GM12878 (cell line): ENCODE results near the gene ALG1L2. TPM values are rescaled to one million over a fixed set of nuclear protein-coding genes. Genes with fewer than 3 reads are reported as not detected.
"Not testable (repeated sequence)": the region's sequence is repeated elsewhere in the genome, so short reads cannot be mapped to it uniquely, and the experiment has no call there.

Experiments
- ATAC-seq: fragments of 200-7000 bp; cut with Tn5 transposase; 3 replicates; pipeline ENCODE4 v1.9.1; 2020; ENCODE audit warnings: mild to moderate bottlenecking, moderate library complexity
- BruUV-seq: library from RNA; stranded (reverse); fragments of 400-500 nt; replicated peaks from 2 replicates; lab custom pipeline; 2021; lab: Mats Ljungman, UMichigan
- CTCF ChIA-PET: fragments of 300-600 bp; sonication (Branson Sonifier 250); formaldehyde crosslinking; extraction: SDS; loops from one replicate; lab custom pipeline; 2021; ENCODE audit warnings: inconsistent platforms; lab: Yijun Ruan, JAX
- POLR2A ChIA-PET: fragments of 350-600 bp; formaldehyde crosslinking; extraction: SDS; loops from one replicate; lab custom pipeline; 2021; ENCODE audit warnings: inconsistent platforms; lab: Charles Lee
- RAD21 ChIA-PET: fragments of 300-600 bp; sonication (Branson Sonifier 250); formaldehyde crosslinking; loops from one replicate; lab custom pipeline; 2023; ENCODE audit warnings: antibody characterized with exemption; ENCODE audit not compliant: unreplicated experiment; lab: Charles Lee
- SMC1A ChIA-PET: fragments of 300-600 bp; sonication (Branson Sonifier 250); formaldehyde crosslinking; loops from one replicate; lab custom pipeline; 2023; ENCODE audit not compliant: unreplicated experiment, uncharacterized antibody; lab: Charles Lee
- DNase-seq: peaks from one replicate; pipeline ENCODE4 v3.0.0-alpha.2; 2011; ENCODE audit warnings: low read depth, low spot score
- FAIRE-seq: peaks from 3 replicates; lab custom pipeline; 2011; peaks lifted over from hg19 to GRCh38; lab: Jason Lieb, UNC
- H2AFZ ChIP-seq: 2 replicates; pipeline ENCODE4 v1.6.0; 2011; ENCODE audit warnings: low read depth, low read length, control low read depth; ENCODE audit not compliant: control insufficient read depth
- H3K27ac ChIP-seq: 2 replicates; pipeline ENCODE4 v1.5.1; 2011; ENCODE audit warnings: control low read depth; ENCODE audit not compliant: control insufficient read depth, insufficient read depth
- H3K27me3 ChIP-seq, 2 experiments: replicated peaks in 1 of 2; 2 replicates each; pipeline versions ENCODE4 v1.6.0 to v1.6.1; 2011; ENCODE audit warnings: low read length in 1 of 2; ENCODE audit not compliant: control insufficient read depth in 2 of 2, insufficient read depth in 2 of 2
- H3K36me3 ChIP-seq, 2 experiments: 2 replicates each; pipeline ENCODE4 v1.5.1; 2011; ENCODE audit warnings: low read length in 1 of 2; ENCODE audit not compliant: control insufficient read depth in 2 of 2, insufficient read depth in 2 of 2
- H3K4me1 ChIP-seq: 2 replicates; pipeline ENCODE4 v1.6.1; 2011; ENCODE audit warnings: mild to moderate bottlenecking, low read length, moderate library complexity, mixed read lengths; ENCODE audit not compliant: control insufficient read depth, insufficient read depth
- H3K4me2 ChIP-seq: 2 replicates; pipeline ENCODE4 v1.6.0; 2011; ENCODE audit warnings: control low read depth; ENCODE audit not compliant: control insufficient read depth, insufficient read depth
- H3K4me3 ChIP-seq: fragments of 200-600 bp; sonication (generic); 2 replicates; pipeline ENCODE4 v1.5.1; 2016
- H3K79me2 ChIP-seq: 2 replicates; pipeline ENCODE4 v1.6.0; 2011; ENCODE audit warnings: low read length; ENCODE audit not compliant: control insufficient read depth, insufficient read depth
- H3K9ac ChIP-seq: 2 replicates; pipeline ENCODE4 v1.8.0; 2011; ENCODE audit warnings: low read length, control low read depth, mixed read lengths; ENCODE audit not compliant: control insufficient read depth, insufficient read depth
- H3K9me3 ChIP-seq: replicated peaks from 3 replicates; pipeline ENCODE4 v1.5.1; 2011; ENCODE audit warnings: mild to moderate bottlenecking, low read length; ENCODE audit not compliant: control insufficient read depth, insufficient read depth
- H4K20me1 ChIP-seq: 2 replicates; pipeline ENCODE4 v1.6.0; 2011; ENCODE audit not compliant: control insufficient read depth, insufficient read depth
- WGBS: methylation state at CpG from one replicate; pipeline ENCODE4 v1.1.6; 2016; ENCODE audit warnings: low lambda C conversion rate; ENCODE audit not compliant: insufficient replicate concordance, insufficient coverage; ENCODE audit errors: missing lambda C conversion rate; 5-methylcytosine and 5-hydroxymethylcytosine counted together
- in situ Hi-C: fragments of 300-500 bp; cut with MboI; formaldehyde crosslinking; loops from 9 replicates; pipeline ENCODE4 v1.14.3; 2018; ENCODE audit warnings: mixed read lengths
- intact Hi-C: fragments of 100-400 bp; cut with micrococcal nuclease; formaldehyde crosslinking; loops from one replicate; pipeline ENCODE4 v1.14.2; 2022; ENCODE audit not compliant: unreplicated experiment
- polyA plus RNA-seq, 11 experiments: library from polyadenylated mRNA; depleted of rRNA in 4 of 11; unstranded in 6 of 11; stranded (reverse) in 5 of 11; fragments of >200 nt; fragmentation: Nextera tagmentation in 4 of 11; fragmentation: Illumina TruSeq in 1 of 11; extraction: Ambion mirVana in 4 of 11; extraction: Trizol in 1 of 11; gene quantifications; 1 replicate in 1 of 11; 2 replicates in 10 of 11; pipeline versions ENCODE4 v1.2.1 to v1.2.3, GENCODE V29; 2011 to 2016; ENCODE audit warnings: inconsistent platforms in 2 of 11, missing spikeins in 2 of 11, low read depth in 1 of 11
- total RNA-seq, 4 experiments: library from RNA; depleted of rRNA in 3 of 4; stranded (reverse); fragments of >200 nt in 3 of 4; fragmentation: Illumina TruSeq in 1 of 4; extraction: Trizol in 1 of 4; gene quantifications; 2 replicates each; pipeline versions ENCODE4 v1.2.1 to v1.2.3, GENCODE V29; 2013 to 2021

Gene ALG1L2
- total and polyA plus RNA-seq, 10 of the 15 experiments (the other 5 are each of a cell fraction or from before 2014, with no cell fraction given), result 0.09 to 0.31 (median 0.16) TPM; not detected in 6

DNA sequence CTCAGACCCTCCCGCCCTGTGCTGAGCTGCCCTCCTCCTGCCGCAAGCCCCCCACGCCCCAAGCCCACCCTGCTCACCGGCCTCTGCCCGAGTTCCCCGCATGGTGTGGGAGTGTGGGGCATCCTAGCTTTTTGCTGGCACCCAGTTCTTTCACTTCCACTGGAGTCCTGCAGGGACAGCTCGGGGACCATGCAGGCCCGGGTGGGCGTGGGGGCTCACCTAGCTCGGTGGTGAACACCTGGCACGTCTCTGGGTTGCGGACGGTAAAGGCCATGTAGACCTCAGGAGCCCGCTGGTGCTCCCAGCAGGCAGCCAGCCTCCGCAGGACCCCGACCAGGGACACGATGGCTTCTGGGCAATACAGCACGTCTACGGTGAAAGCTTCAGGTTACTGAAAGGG is 20.9 kb downstream of the ALG1L2 start:
- CTCF ChIA-PET, H3K36me3 ChIP-seq, H3K4me2 ChIP-seq, RAD21 ChIA-PET, H3K79me2 ChIP-seq, intact Hi-C loops, ATAC-seq, H2AFZ ChIP-seq, H3K27me3 ChIP-seq, POLR2A ChIA-PET, SMC1A ChIA-PET, H3K9ac ChIP-seq, FAIRE-seq, H3K27ac ChIP-seq, H3K9me3 ChIP-seq, DNase-seq, H4K20me1 ChIP-seq, H3K4me1 ChIP-seq, H3K4me3 ChIP-seq, in situ Hi-C loops, BruUV-seq: not testable (repeated sequence)
- WGBS, result 84% methylated on average over 18 of the region's 19 CpGs

- H3K27me3 ChIP-seq, CTCF ChIA-PET, H2AFZ ChIP-seq, H3K4me1 ChIP-seq, ATAC-seq, H3K36me3 ChIP-seq, RAD21 ChIA-PET, H3K9me3 ChIP-seq, DNase-seq, POLR2A ChIA-PET, BruUV-seq, FAIRE-seq, H3K9ac ChIP-seq, H3K4me3 ChIP-seq, intact Hi-C loops, in situ Hi-C loops, SMC1A ChIA-PET, H3K79me2 ChIP-seq, H3K27ac ChIP-seq, H3K4me2 ChIP-seq, H4K20me1 ChIP-seq: not testable (repeated sequence)
- 97% methylated on average over 12 of the region's 14 CpGs for WGBS
These were observed 22.6 kb downstream of the ALG1L2 start for GRCh38 chr3:130104191-130104590.

DNA sequence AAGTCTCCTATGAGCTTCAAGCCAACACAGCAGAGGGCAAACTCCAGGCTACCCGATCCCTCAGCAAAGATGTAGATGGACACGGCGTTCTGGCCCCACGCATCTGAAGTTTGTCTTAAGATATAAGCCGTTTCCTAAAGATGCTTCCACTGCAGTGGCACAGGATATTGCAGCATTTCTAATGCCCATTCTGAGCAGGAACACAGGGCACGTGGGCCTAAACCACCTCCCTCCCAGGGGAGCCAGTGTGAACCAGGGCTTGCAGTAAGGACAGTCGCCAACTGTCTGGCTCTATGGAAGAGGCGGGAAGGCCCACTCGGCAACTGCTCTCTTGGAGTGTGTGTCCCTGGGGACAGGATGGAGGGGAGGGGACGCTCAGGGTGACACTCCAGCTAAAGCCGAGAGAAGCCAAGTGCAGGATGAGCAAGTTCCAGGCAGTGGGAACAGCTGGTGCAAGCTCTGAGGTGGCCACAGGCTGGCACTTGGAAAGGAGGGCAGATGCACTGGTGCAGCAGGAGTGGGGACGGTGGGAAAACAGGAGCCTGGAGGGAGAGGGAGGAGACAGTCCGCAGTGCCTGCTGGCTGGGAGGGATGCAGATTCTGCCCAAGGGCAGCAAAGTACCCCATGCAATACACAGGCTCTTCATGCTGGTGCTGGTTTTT is 25.8 kb downstream of the ALG1L2 start:
- H3K4me1 ChIP-seq, ATAC-seq, SMC1A ChIA-PET, in situ Hi-C loops, H3K79me2 ChIP-seq, H3K9me3 ChIP-seq, H3K27ac ChIP-seq, FAIRE-seq, DNase-seq, H3K27me3 ChIP-seq, H2AFZ ChIP-seq, H3K4me2 ChIP-seq, intact Hi-C loops, POLR2A ChIA-PET, H3K9ac ChIP-seq, H3K4me3 ChIP-seq, H4K20me1 ChIP-seq, H3K36me3 ChIP-seq, BruUV-seq: not testable (repeated sequence)
- CTCF ChIA-PET, result interaction anchor here (2.2 to 2.8 kb wide), 2 partner anchors 13 to 165 kb away, joined by 20 to 26 read pairs; no protein-coding TSS in a partner anchor
- WGBS, result 76% methylated on average over 8 of the region's 13 CpGs
- RAD21 ChIA-PET, result interaction anchor here (1.4 kb wide), 1 partner anchor 15 kb away, joined by 3 read pairs; no protein-coding TSS in a partner anchor
